ENCODE results near the gene SPEN. TPM values are rescaled to one million over a fixed set of nuclear protein-coding genes. Genes with fewer than 3 reads are reported as not detected.

The SPEN gene
- total RNA-seq, 5 donors from 2014 or later (not counting 1 experiment from before 2014, with no cell fraction given) = 69.9 to 81.1 (median 72.1) TPM

DNA sequence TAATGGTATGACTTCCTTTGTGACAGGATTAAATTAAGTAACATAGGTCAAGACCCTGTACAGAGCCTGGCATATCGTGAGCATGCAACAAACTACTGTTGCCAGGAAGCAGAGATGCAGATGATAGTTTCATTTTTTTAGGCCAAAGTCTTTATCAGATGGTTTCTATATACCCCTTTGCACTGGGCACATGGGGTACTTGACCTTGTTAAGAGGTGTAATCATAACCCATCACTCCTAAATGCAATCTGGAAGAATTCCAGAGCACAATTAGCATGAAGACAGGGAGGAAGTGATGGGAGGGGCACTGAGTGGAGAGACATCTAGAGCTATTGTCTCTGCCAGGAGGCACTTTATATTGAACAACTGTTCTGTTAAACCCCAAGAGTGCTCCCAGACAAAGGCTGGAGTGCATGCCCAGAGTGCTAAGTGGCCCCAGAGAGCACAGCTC is 106.3 kb downstream of the SPEN start:
- POLR2A ChIA-PET = interaction anchor here in 1 of 2 donors (0.6 kb wide), 1 partner anchor 1530 kb away, joined by 10 read pairs; no protein-coding TSS in a partner anchor
- no CpG with 5 or more reads among the region's 1 CpG for WGBS (ENCODE audit: insufficient coverage)
- Mint-ChIP-seq H3K4me3 (no peak overlapping the region), H3K27me3 (no peaks in the 10 kb centered on the region), H3K4me1 (peaks cover 86 to 91% (median 91%) of the 10 kb centered on the region in 3 donors), H3K36me3 (peaks cover 10% of the 10 kb centered on the region), H3K27ac (peak overlapping the region; percentile 19 to 60), H3K9me3 (no peaks in the 10 kb centered on the region)
- Histone ChIP-seq H3K4me3 (ENCODE audit: control insufficient read depth in 1 of 2, extremely low read depth in 1 of 2, low read length in 1 of 2) (no peak overlapping the region), H3K4me1 (ENCODE audit: control insufficient read depth in 1 of 2, extremely low read depth in 1 of 2, insufficient read depth in 2 of 2, low read length in 2 of 2) (peaks cover 12 to 72% of the 10 kb centered on the region in 2 experiments), H3K9me3 (no peaks in the 10 kb centered on the region), H3K36me3 (ENCODE audit: control insufficient read depth in 2 of 2, extremely low read depth in 1 of 2, insufficient read depth in 1 of 2, low read length in 1 of 2) (peaks cover 9 to 14% of the 10 kb centered on the region in 2 donors), H3K27me3 (replicated peaks in 1 of 2; ENCODE audit: control insufficient read depth in 2 of 2, extremely low read depth in 1 of 2, insufficient read depth in 2 of 2, low read length in 1 of 2) (no peaks in the 10 kb centered on the region), H3K27ac (ENCODE audit: low read length) (no peak overlapping the region)
- DNase-seq (no peak), ATAC-seq (replicated peaks in 1 of 4) (no peak)
- CTCF ChIA-PET = interaction anchor here in 1 of 2 donors (0.6 kb wide), 1 partner anchor 120 kb away, joined by 5 read pairs; no protein-coding TSS in a partner anchor

DNA sequence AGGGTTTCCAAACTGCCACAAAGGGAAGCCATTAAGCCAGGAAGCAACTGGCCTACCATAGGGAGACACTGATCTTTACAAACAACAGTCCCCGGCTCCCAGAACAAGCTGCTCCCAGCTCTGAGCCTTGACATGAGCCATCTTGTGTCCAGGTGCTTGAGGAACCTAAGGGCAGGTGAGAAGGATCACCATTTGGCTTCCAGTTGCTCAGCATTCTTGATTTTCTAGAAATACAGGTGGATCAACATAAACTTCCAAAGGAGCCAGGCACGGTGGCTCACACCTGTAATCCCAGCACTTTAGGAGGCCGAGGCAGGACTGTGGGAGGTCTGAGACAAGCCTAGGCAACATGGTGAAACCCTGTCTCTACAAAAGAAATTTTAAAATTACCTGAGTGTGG is 106.8 kb downstream of the SPEN start:
- no peaks in the 10 kb centered on the region for H3K9me3 ChIP-seq
- peaks cover 12 to 68% of the 10 kb centered on the region in 2 experiments for H3K4me1 ChIP-seq (ENCODE audit: control insufficient read depth in 1 of 2, extremely low read depth in 1 of 2, insufficient read depth in 2 of 2, low read length in 2 of 2)
- DNase-seq (no peak), ATAC-seq (replicated peaks in 1 of 4) (no peak)
- Mint-ChIP-seq H3K27me3 (no peaks in the 10 kb centered on the region), H3K36me3 (peaks cover 10% of the 10 kb centered on the region), H3K9me3 (no peaks in the 10 kb centered on the region), H3K4me3 (no peak overlapping the region), H3K27ac (peak overlapping the region in 1 of 2 donors; percentile 19), H3K4me1 (peaks cover 82 to 89% (median 86%) of the 10 kb centered on the region in 3 donors)
- no peak overlapping the region for H3K27ac ChIP-seq (ENCODE audit: low read length)
- H3K4me3 ChIP-seq (ENCODE audit: control insufficient read depth in 1 of 2, extremely low read depth in 1 of 2, low read length in 1 of 2) = no peak overlapping the region
- 89% methylated on average over 3 of the region's 3 CpGs for WGBS (ENCODE audit: insufficient coverage)
- H3K27me3 ChIP-seq (replicated peaks in 1 of 2; ENCODE audit: control insufficient read depth in 2 of 2, extremely low read depth in 1 of 2, insufficient read depth in 2 of 2, low read length in 1 of 2) = no peaks in the 10 kb centered on the region
- POLR2A ChIA-PET = interaction anchor here in 1 of 2 donors (0.6 kb wide), 1 partner anchor 1530 kb away, joined by 10 read pairs; no protein-coding TSS in a partner anchor
- CTCF ChIA-PET = no interaction called here
- H3K36me3 ChIP-seq (ENCODE audit: control insufficient read depth in 2 of 2, extremely low read depth in 1 of 2, insufficient read depth in 1 of 2, low read length in 1 of 2) = peaks cover 6 to 14% of the 10 kb centered on the region in 2 donors

- peak overlapping the region in 1 of 2 donors; percentile 77 for H3K27ac Mint-ChIP-seq
These were observed 108.0 kb downstream of the SPEN start for GRCh38 chr1:15955552-15955951.

GRCh38 chr1:15956150-15956549 is 108.6 kb downstream of the SPEN start:
- no peak for DNase-seq
- ATAC-seq (replicated peaks in 1 of 4) = peak in 1 of 4 experiments; percentile 24
- Histone ChIP-seq H3K27ac (ENCODE audit: low read length) (no peak overlapping the region), H3K4me1 (ENCODE audit: control insufficient read depth in 1 of 2, extremely low read depth in 1 of 2, insufficient read depth in 2 of 2, low read length in 2 of 2) (peaks cover 12 to 53% of the 10 kb centered on the region in 2 experiments), H3K9me3 (no peaks in the 10 kb centered on the region), H3K4me3 (ENCODE audit: control insufficient read depth in 1 of 2, extremely low read depth in 1 of 2, low read length in 1 of 2) (no peak overlapping the region), H3K27me3 (replicated peaks in 1 of 2; ENCODE audit: control insufficient read depth in 2 of 2, extremely low read depth in 1 of 2, insufficient read depth in 2 of 2, low read length in 1 of 2) (no peaks in the 10 kb centered on the region), H3K36me3 (ENCODE audit: control insufficient read depth in 2 of 2, extremely low read depth in 1 of 2, insufficient read depth in 1 of 2, low read length in 1 of 2) (peaks cover 6 to 14% of the 10 kb centered on the region in 2 donors)
- POLR2A ChIA-PET = no interaction called here
- H3K4me1 Mint-ChIP-seq = peaks cover 75 to 84% (median 81%) of the 10 kb centered on the region in 3 donors
- H3K36me3 Mint-ChIP-seq = peaks cover 14% of the 10 kb centered on the region
- no peak overlapping the region for H3K4me3 Mint-ChIP-seq
- H3K27ac Mint-ChIP-seq = peak overlapping the region in 1 of 2 donors; percentile 77
- H3K27me3 Mint-ChIP-seq = no peaks in the 10 kb centered on the region
- no peaks in the 10 kb centered on the region for H3K9me3 Mint-ChIP-seq
- CTCF ChIA-PET = interaction anchor here in 1 of 2 donors (1.0 kb wide), 1 partner anchor 82 kb away, joined by 3 read pairs; no protein-coding TSS in a partner anchor

More at GRCh38 chr1:15955552-15955951, 108.0 kb downstream of the SPEN start:
- no peak for DNase-seq
- Histone ChIP-seq H3K27me3 (replicated peaks in 1 of 2; ENCODE audit: control insufficient read depth in 2 of 2, extremely low read depth in 1 of 2, insufficient read depth in 2 of 2, low read length in 1 of 2) (no peaks in the 10 kb centered on the region), H3K4me3 (ENCODE audit: control insufficient read depth in 1 of 2, extremely low read depth in 1 of 2, low read length in 1 of 2) (no peak overlapping the region), H3K9me3 (no peaks in the 10 kb centered on the region), H3K27ac (ENCODE audit: low read length) (no peak overlapping the region), H3K4me1 (ENCODE audit: control insufficient read depth in 1 of 2, extremely low read depth in 1 of 2, insufficient read depth in 2 of 2, low read length in 2 of 2) (peaks cover 12 to 59% of the 10 kb centered on the region in 2 experiments), H3K36me3 (ENCODE audit: control insufficient read depth in 2 of 2, extremely low read depth in 1 of 2, insufficient read depth in 1 of 2, low read length in 1 of 2) (peaks cover 6 to 14% of the 10 kb centered on the region in 2 donors)
- no peaks in the 10 kb centered on the region for H3K27me3 Mint-ChIP-seq
- ATAC-seq (replicated peaks in 1 of 4) = no peak
- peaks cover 78 to 85% (median 81%) of the 10 kb centered on the region in 3 donors for H3K4me1 Mint-ChIP-seq
- POLR2A ChIA-PET = no interaction called here
- CTCF ChIA-PET = interaction anchor here in 1 of 2 donors (1.0 kb wide), 1 partner anchor 81 kb away, joined by 3 read pairs; no protein-coding TSS in a partner anchor
- H3K36me3 Mint-ChIP-seq = peaks cover 14% of the 10 kb centered on the region
- no peaks in the 10 kb centered on the region for H3K9me3 Mint-ChIP-seq
- WGBS (ENCODE audit: insufficient coverage) = 88% methylated on average over 1 of the region's 2 CpGs
- no peak overlapping the region for H3K4me3 Mint-ChIP-seq

DNA sequence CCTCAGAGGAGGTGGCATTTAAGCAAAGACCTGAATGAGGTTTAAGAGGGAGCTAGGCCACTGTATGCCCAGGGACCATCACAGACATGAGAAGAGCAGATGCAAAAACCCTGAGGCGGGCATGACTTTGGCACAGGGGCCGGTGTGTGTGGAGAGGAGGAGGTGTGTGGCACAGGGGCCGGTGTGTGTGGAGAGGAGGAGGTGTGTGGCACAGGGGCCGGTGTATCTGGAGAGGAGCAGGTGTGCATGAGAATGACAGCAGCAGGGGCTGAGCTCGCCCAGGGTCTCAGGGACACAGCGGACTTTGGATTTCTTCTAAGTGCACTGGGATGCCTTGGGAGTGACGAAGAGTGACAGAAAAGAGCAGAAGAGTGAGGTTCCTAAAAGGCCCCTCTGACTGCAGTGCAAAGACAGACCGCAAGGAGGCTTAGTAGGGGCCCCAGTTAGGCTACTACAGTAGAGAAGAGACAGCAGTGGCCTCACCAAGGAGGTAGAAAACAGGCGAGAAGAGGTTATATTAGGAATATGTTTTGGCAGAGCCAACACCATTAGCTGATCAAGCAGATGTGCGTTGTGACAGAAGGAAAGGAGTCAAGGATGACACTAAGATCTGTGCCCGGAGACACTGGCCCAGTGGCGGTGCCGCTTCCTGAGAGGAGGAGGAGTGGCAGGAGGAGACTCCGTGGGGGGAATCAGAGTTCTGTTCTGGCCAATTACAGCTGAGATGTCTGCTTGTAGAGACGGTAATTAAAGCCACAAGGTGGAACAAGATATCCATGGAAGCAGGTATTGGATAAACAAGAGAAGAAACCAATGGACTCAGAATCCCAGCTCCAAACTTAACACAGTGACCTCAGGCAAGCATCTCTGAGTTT is 110.0 kb downstream of the SPEN start:
- 87% methylated on average over 13 of the region's 15 CpGs for WGBS (ENCODE audit: insufficient coverage)
- ChIA-PET CTCF (interaction anchor here (0.6 to 1.2 kb wide), 3 partner anchors 27 to 142 kb away, joined by 3 to 9 read pairs (median 8); no protein-coding TSS in a partner anchor), POLR2A (interaction anchor here in 1 of 2 donors (0.6 kb wide), 2 partner anchors 12 to 15 kb away, joined by 3 to 7 read pairs; no protein-coding TSS in a partner anchor)
- no peak for ATAC-seq (replicated peaks in 1 of 4)
- no peaks in the 10 kb centered on the region for H3K27me3 ChIP-seq (replicated peaks in 1 of 2; ENCODE audit: control insufficient read depth in 2 of 2, extremely low read depth in 1 of 2, insufficient read depth in 2 of 2, low read length in 1 of 2)
- H3K9me3 ChIP-seq = no peaks in the 10 kb centered on the region
- H3K4me1 ChIP-seq (ENCODE audit: control insufficient read depth in 1 of 2, extremely low read depth in 1 of 2, insufficient read depth in 2 of 2, low read length in 2 of 2) = peaks cover 6 to 40% of the 10 kb centered on the region in 2 experiments
- Mint-ChIP-seq H3K27me3 (no peaks in the 10 kb centered on the region), H3K36me3 (peaks cover 17% of the 10 kb centered on the region), H3K4me1 (peaks cover 66 to 79% (median 72%) of the 10 kb centered on the region in 3 donors), H3K9me3 (no peaks in the 10 kb centered on the region), H3K4me3 (no peak overlapping the region), H3K27ac (peak overlapping the region in 1 of 2 donors; percentile 47)
- no peak overlapping the region for H3K4me3 ChIP-seq (ENCODE audit: control insufficient read depth in 1 of 2, extremely low read depth in 1 of 2, low read length in 1 of 2)
- H3K36me3 ChIP-seq (ENCODE audit: control insufficient read depth in 2 of 2, extremely low read depth in 1 of 2, insufficient read depth in 1 of 2, low read length in 1 of 2) = peaks cover 2 to 14% of the 10 kb centered on the region in 2 donors
- no peak for DNase-seq
- no peak overlapping the region for H3K27ac ChIP-seq (ENCODE audit: low read length)

DNA sequence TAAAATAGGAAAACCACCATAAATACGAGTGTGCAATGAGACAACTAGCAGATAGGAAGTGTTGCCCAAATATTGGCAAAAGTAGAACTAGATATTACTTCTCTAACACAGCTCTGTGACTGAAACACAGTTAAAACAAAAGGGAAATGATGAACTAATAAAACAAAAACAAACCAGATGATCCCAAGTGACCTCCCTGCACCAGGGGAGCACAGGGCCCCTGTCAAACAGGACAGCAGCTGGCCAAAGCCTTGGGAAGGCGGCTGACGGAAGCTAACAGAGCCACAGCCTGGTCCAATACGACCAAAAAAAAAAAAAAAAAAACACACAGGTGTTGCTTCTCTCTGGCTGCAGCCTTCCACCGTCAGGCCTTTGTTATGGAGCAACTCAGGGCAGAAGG is 110.6 kb downstream of the SPEN start:
- ChIA-PET POLR2A (interaction anchor here (0.5 to 0.6 kb wide), 3 partner anchors 12 to 671 kb away, joined by 3 to 7 read pairs (median 5); no protein-coding TSS in a partner anchor), CTCF (interaction anchor here in 1 of 2 donors (0.6 kb wide), 2 partner anchors 28 to 89 kb away, joined by 3 to 9 read pairs; no protein-coding TSS in a partner anchor)
- WGBS (ENCODE audit: insufficient coverage) = 100% methylated on average over 3 of the region's 5 CpGs
- ATAC-seq (replicated peaks in 1 of 4) (no peak), DNase-seq (no peak)
- no peaks in the 10 kb centered on the region for H3K9me3 ChIP-seq
- H3K27me3 Mint-ChIP-seq = no peaks in the 10 kb centered on the region
- H3K27ac Mint-ChIP-seq = peak overlapping the region in 1 of 2 donors; percentile 47
- no peaks in the 10 kb centered on the region for H3K27me3 ChIP-seq (replicated peaks in 1 of 2; ENCODE audit: control insufficient read depth in 2 of 2, extremely low read depth in 1 of 2, insufficient read depth in 2 of 2, low read length in 1 of 2)
- peaks cover 63 to 79% (median 69%) of the 10 kb centered on the region in 3 donors for H3K4me1 Mint-ChIP-seq
- no peaks in the 10 kb centered on the region for H3K9me3 Mint-ChIP-seq
- H3K27ac ChIP-seq (ENCODE audit: low read length) = no peak overlapping the region
- H3K36me3 ChIP-seq (ENCODE audit: control insufficient read depth in 2 of 2, extremely low read depth in 1 of 2, insufficient read depth in 1 of 2, low read length in 1 of 2) = peaks cover 0 to 9% of the 10 kb centered on the region in 2 donors
- H3K36me3 Mint-ChIP-seq = peaks cover 17% of the 10 kb centered on the region
- H3K4me1 ChIP-seq (ENCODE audit: control insufficient read depth in 1 of 2, extremely low read depth in 1 of 2, insufficient read depth in 2 of 2, low read length in 2 of 2) = peaks cover 6 to 35% of the 10 kb centered on the region in 2 experiments
- no peak overlapping the region for H3K4me3 ChIP-seq (ENCODE audit: control insufficient read depth in 1 of 2, extremely low read depth in 1 of 2, low read length in 1 of 2)
- no peak overlapping the region for H3K4me3 Mint-ChIP-seq
